NCI-H446 (cell line): Measurements from ENCODE around the gene IZUMO1.
A peak's percentile ranks its signal among the peaks of the same experiment; 100 is the strongest.
"Not testable (repeated sequence)": the region's sequence is repeated elsewhere in the genome, so short reads cannot be mapped to it uniquely, and the experiment has no call there.

Experiments
- DNase-seq, 2 experiments: peaks; one replicate each; lab custom pipeline; 2025; lab: John Stamatoyannopoulos, UW

Gene IZUMO1

DNA sequence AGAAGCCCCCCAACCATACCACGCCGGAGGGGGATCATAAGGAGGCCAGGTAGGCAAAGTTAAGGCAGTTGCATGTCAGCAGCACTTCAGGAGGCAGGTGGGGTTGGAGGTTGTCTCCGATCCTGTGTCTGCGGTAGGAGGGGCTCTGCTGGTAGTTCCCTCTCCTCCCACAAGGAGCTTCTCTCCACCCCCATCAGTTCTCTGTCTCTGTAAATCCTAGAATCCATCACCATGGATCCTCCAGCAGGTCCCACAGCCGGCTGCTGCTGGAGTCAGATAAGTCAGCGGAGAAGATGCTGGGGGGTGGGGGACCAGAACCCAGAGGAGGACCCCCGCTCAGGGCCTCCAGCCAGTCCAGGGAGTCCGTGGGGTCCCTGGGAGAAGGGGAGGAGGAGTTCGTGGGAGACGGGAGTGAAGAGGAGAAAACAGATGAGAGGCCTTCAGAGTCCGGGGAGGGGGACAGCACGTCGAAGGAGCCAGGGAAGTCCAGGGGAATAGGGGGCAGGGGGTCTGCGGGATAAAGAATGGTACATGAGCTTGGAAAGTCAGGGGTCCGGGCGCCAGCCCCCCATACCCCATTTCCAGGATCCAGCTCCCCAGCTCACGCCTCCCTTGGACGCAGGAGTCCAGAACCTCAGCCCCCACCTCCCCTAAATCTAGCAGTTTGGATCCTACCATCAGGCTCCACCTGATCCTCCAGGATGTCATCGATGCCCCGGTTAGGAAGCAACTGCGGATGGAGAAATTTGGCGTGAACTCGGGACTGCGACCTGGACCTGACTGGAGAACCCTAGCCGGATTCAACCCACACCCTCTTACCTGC is 33.5 kb downstream of the IZUMO1 start:
- no peak for DNase-seq

GRCh38 chr19:48711106-48711662 is 35.5 kb downstream of the IZUMO1 start:
- no peak for DNase-seq

DNA sequence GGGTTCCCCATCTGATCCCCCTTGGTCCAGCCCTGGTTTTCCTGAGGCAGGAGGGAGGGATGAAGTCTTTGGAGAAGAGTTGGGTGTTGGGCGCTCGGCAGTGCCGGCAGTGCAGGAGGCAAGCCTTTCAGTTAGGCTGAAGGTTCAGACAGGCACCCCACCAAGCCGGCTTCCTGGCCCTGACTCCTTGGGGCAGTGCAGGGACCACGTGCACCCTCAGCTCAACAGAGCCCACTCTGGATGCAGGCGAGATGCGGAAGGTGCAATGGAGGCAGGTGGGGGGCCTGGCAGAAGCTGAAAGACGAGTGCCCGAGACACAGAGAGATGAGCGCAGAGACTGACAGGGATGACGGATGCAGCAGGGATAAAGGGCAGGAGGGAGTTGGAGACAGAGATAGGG is 38.2 kb downstream of the IZUMO1 start:
- no peak for DNase-seq

- peak in 1 of 2 experiments; percentile 56 for DNase-seq
Measured at GRCh38 chr19:48705431-48705830, 41.3 kb downstream of the IZUMO1 start.

DNA sequence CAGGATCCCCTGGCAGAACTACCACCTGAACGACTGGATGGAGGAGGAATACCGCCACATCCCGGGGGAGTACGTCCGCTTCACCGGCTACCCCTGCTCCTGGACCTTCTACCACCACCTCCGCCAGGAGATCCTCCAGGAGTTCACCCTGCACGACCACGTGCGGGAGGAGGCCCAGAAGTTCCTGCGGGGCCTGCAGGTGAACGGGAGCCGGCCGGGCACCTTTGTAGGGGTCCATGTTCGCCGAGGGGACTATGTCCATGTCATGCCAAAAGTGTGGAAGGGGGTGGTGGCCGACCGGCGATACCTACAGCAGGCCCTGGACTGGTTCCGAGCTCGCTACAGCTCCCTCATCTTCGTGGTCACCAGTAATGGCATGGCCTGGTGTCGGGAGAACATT is 43.4 kb downstream of the IZUMO1 start:
- DNase-seq = no peak

- DNase-seq = no peak
Measured at GRCh38 chr19:48702701-48703100, 44.0 kb downstream of the IZUMO1 start.

DNA sequence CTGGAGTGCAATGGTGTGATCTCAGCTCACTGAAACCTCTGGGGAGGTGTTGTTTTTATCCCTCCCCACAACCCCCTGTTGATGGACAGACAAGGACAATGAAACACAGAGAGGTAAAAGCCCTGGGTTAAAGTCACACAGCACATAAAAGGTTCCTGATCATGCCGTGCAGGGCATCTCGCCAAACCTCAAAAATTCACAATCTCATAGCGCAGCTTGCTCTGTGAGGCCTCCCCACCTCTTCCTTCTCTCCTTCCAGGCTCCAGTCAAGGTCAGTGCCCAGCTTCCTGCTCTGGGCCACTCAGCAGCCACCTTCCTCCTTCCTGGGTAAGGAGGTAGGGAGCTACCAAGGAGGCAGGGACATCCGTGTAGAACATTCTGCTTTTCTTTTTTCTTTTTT is 48.7 kb downstream of the IZUMO1 start:
- no peak for DNase-seq

GRCh38 chr19:48696353-48697010 is 50.2 kb downstream of the IZUMO1 start:
- DNase-seq = no peak

DNA sequence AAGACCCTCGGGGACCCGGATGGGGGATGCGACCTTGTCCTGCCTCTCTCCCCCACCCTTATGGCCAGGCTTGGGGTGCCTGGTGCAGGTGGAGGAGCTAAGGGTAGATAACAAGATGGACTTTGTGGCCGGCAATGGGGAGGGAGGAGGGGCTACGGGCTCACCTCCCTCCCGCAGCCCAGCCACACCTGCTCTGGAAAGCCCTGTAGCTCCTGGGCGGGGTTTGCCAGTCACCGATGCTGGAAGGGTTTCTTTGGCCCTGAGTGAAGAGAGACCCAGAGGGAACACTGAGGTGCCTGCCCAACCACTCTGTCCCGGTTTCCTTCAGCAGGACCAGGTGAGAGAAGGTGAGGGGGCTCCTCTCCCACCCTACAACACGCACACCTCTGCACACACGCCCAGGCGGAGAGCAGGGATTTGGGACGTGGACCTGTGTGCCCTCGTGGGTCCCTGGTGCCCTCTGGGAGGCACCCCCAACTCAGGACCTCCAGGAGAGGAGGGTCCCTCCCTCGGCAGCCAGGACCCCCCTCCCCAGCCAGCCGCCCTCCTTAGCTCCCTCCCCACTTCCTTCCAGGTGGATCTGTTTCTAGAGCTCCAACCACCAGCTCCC is 50.9 kb downstream of the IZUMO1 start, which contains the start of gene FUT2:
Gene FUT2, plus strand, starts transcription at position 229 of the 610 bp plus-strand sequence. CDS start 6,986 bp downstream, outside the sequence.
- DNase-seq = no peak

GRCh38 chr19:48693629-48694028 is 53.1 kb downstream of the IZUMO1 start:
- DNase-seq = not testable (repeated sequence)
